Hematopoietic multipotent progenitor cell treated with erythropoietin and hydrocortisone succinate and interleukin-3 and kit ligand, for 8 days (in vitro differentiated cells): ENCODE results near the gene ARFIP1.
"Not testable (repeated sequence)": the region's sequence is repeated elsewhere in the genome, so short reads cannot be mapped to it uniquely, and the experiment has no call there.

Source experiments
- DNase-seq: peaks from one replicate; pipeline ENCODE4 v3.0.0-alpha.2; 2015

The ARFIP1 gene, protein sequence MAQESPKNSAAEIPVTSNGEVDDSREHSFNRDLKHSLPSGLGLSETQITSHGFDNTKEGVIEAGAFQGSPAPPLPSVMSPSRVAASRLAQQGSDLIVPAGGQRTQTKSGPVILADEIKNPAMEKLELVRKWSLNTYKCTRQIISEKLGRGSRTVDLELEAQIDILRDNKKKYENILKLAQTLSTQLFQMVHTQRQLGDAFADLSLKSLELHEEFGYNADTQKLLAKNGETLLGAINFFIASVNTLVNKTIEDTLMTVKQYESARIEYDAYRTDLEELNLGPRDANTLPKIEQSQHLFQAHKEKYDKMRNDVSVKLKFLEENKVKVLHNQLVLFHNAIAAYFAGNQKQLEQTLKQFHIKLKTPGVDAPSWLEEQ

DNA sequence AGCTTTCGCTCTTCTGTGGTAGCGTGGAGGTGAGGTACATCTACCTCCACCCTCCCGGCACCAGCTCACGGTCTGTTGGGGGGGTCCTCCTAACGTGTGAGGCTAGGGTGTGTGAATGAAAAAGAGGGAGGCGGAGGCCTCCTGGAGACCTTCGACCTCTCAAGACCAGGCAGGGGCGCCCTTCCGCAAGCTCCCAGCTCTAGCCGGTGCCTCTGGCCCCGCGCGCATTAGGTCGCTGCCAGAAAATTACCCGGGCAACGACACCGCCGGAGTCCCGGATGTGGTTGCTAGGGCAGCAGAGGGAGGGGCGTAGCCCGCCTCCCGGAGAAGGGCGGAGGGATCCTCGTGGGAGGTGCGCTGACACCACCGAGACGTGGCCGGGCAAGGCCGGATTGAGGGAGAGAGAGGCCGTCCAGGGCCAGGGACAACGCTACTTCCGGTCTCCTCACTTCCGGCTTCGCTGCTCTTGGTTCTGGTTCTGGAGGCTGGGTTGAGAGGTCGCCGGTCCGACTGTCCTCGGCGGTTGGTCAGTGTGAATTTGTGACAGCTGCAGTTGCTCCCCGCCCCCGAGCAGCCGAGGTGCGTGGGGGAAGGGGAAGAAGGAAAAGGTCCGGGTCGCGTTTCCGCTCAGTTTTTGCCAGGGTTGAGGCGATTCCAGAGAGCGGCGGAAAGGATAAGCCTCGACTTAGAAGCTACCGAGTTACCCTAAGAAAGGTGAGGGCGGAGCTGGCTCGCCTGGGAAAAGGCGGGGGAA is at the start of gene ARFIP1, which contains the start of gene TIGD4:
Gene ARFIP1, plus strand, starts transcription at position 442 of the 754 bp plus-strand sequence. CDS start 49,680 bp downstream, outside the sequence.
Gene TIGD4, minus strand, starts transcription at position 218 of the 754 bp plus-strand sequence. CDS start 8,726 bp downstream, outside the sequence.
- DNase-seq = peak; percentile 97

GRCh38 chr4:152731997-152732396 is 47.8 kb upstream of the ARFIP1 start:
- no peak for DNase-seq

GRCh38 chr4:152734015-152734698 is 45.6 kb upstream of the ARFIP1 start:
- DNase-seq = no peak

- no peak for DNase-seq
Measured at GRCh38 chr4:152734699-152735050, 45.1 kb upstream of the ARFIP1 start.

DNA sequence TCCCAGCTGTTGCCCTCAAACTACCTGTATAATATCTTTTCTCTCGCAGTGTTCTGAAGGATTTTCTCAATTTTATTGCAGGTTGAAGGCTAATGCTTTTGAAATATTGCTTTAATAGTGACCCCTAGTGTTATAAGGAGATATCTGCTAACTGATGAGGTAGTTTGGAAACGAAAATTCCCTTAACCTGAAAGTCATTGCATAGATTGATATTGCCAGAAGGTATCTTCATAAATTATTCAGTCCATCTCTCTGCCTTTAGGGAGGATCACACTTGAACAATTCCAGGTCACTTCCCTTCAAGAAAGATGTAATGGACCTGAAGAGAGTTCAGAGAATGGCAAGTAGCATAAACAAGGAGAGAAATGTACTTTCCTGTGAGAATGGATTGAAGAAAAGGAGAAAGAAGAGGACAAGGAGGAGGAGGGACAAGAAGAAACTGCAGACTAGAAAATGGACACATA is 44.3 kb upstream of the ARFIP1 start:
- DNase-seq = peak; percentile 32

DNA sequence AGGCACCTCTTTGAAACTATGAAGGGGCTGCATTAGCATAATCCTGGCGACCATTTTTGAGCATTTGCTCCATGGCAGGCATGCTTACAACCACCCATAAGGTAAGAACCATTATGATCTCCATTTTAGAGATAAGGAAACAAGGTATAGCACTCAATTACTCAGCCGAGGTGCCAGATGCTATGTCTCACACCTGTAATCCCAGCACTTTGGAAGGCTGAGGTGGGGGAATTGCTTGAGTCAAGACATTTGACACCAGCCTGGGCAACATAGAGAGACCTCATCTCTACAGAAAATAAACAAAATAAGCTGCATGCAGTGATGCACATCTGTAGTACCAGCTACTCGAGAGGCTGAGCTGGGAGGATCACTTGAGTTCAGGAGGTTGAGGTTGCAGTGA is 43.8 kb upstream of the ARFIP1 start:
- no peak for DNase-seq

GRCh38 chr4:152738827-152739226 is 40.9 kb upstream of the ARFIP1 start:
- DNase-seq = no peak

GRCh38 chr4:152747444-152747843 is 32.3 kb upstream of the ARFIP1 start:
- DNase-seq = no peak

- DNase-seq = no peak
Measured at GRCh38 chr4:152748619-152749018, 31.1 kb upstream of the ARFIP1 start.

- DNase-seq = no peak
Measured at GRCh38 chr4:152763796-152764195, 16.0 kb upstream of the ARFIP1 start.

DNA sequence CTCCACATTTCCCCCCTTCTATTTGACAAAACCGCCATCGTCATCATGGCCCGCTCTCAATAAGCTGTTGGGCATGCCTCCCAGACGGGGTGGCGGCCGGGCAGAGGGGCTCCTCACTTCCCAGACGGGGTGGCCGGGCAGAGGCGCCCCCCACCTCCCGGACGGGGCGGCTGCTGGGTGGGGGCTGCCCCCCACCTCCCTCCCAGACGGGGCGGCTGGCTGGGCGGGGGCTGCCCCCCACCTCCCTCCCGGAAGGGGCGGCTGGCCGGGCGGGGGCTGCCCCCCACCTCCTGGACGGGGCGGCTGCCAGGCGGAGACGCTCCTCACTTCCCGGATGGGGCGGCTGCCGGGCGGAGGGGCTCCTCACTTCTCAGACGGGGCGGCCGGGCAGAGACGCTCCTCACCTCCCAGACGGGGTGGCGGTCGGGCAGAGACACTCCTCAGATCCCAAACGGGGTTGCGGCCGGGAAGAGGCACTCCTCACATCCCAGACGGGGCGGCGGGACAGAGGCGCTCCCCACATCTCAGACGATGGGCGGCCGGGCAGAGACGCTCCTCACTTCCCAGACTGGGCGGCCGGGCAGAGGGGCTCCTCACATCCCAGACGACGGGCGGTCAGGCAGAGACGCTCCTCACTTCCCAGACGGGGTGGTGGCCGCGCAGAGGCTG is 14.6 kb upstream of the ARFIP1 start:
- DNase-seq = not testable (repeated sequence)

DNA sequence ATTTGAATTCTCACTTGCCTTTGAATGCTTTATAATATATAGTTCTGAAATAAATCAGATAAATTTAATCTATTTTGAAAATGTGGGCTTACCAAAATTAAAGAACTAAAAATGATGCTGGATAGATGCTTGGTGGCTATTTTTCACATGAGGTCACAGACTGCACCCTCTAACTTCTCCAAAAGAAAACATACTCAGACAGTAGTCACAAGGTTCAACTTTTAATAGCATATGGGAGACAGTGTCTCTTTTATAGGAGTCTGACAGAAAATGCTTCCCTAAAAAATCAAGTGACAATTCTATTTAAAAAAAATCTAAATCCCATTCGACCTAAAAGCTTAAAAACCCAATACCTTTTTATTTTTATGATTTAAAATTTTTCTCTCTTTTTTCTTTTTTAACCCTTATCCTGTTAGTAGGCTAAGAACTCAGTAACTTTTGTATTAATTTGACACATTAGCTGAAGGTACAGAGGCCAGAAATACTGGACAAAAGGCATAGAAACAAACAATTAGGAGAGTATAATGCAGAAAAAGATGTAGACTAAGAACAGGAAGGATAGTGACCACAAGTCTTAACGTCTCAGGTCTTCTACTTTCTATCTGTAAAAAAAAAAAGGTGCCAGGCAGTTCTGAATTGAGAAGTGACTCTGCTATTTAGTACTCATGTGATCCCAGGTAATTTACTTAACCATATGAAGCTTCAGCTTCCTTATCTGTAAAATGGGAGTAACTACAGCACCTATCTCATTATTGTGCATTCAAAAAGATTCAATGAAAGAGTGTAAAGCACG is 7.8 kb upstream of the ARFIP1 start:
- no peak for DNase-seq

DNA sequence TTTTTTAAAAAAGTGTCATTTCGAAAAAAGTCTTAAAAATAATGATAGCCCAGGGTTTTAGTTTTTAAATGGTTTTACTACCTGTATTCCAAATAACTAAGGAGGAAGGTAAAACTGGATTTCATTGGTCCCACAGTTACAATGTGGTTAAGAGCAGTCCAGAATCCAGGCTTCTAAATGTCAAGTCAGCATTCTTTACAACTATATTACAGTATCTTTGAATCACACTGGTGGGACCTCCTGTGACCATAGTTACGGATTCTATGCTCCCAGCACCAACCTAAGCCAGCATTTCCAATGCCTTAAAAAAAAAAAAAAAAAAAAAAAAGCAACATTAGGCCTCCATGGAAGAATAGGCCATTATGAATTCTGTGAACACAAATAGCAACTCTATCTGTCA is 6.4 kb upstream of the ARFIP1 start:
- no peak for DNase-seq

GRCh38 chr4:152773953-152774352 is 5.8 kb upstream of the ARFIP1 start:
- no peak for DNase-seq

DNA sequence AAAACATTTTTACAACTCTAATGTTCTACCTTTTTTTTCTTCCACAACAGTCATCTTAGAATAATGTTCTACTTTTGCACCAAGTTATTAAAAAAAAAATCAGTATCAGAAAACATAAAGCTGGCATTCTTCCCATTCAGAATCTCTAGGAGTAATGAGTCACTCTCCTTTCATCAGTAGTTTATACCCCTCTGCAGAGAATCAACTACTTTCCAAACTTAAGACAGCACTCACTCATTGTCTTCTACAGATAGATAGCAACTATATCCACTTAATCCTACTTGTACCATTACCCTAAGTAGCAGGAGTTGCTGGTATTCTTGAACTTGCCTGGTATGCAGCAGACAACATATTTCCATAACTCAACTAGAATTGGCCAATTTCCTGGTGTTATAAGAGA is 3.4 kb upstream of the ARFIP1 start:
- DNase-seq = peak; percentile 26

DNA sequence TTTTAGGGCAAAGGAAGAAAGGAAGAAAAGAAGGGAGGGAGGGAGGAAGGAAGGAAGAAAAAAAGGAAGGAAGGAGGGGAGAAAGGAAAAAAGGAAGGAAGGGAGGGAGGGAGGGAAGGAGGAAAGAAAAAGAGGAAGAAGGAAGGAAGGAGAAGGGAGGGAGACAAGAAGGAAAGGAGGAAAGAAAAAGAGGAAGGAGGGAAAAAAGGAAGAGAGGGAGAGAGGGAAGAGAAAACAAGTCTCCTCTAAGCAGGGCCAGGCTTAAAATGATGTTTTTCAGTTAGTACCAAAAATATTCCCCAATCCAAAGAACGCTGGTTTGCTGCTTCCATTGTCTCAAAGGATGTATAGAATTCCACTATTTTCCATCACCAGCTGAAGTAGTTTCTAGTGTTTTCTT is 2.3 kb upstream of the ARFIP1 start:
- no peak for DNase-seq

DNA sequence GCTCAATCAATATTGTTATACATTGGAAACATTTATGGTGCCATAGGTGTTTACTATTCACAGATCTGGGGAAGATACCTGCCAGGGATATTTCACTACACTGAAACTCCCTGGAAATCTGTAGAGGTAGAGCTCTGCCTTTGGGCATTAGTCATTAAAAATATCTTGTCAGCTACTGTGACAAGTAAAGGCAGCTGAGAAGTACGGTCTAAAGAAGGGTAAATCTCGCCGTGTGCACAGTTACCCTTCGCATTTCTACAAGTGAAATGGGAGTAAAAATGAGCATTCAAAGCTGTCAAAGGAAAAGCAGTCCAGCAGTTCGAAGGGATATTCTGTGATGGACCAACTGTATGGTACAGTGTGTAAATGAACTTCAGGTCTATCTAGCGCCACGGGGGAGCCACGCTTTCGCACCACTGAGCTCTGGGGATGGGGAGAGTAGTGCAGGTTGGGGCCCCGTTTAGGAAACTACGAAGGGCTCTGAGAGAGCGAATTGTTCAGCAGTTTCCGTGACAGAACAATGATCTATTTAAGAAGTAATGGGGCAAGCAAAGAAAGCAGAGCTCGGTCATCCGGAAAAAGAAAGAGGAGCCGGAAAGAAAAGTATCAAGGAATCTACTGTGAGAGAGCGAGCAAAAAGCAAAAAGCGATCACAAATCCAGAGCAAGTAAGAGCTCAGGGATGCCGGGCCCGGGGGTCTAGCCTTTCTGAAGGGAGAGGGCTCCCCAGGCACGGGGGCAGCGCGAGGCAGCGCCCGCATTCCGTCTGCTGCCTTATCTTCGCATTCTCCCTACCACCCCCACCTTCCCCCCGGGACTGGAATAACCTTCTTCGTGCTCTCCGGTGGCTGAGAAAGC is 870 bp upstream of the ARFIP1 start:
- DNase-seq = peak; percentile 51

DNA sequence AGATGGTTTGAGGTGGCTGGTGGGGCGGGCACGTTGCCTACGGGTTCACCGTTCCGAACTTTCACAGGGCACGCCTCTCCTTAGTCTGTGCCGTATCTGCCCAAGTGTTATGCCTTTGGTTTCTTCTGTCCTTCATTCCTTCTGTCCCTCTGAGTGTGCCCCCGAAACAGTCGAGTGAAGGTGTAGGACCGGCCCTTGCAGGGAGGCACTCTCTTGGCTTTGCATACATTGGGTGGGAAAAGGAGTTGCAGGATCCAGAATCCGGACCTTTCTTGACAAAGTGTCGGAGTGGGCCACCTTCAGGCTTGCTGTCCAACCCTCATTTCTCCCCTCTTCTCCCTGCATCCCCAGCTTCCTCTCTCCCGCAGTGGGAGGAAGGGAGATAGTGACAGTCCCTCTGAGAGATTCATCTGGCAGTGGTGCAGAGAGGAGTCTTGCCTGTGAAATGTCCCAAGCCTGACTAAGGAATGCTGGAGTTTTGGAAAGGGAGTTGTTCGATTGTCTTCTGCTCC is 569 bp downstream of the ARFIP1 start:
- no peak for DNase-seq

DNA sequence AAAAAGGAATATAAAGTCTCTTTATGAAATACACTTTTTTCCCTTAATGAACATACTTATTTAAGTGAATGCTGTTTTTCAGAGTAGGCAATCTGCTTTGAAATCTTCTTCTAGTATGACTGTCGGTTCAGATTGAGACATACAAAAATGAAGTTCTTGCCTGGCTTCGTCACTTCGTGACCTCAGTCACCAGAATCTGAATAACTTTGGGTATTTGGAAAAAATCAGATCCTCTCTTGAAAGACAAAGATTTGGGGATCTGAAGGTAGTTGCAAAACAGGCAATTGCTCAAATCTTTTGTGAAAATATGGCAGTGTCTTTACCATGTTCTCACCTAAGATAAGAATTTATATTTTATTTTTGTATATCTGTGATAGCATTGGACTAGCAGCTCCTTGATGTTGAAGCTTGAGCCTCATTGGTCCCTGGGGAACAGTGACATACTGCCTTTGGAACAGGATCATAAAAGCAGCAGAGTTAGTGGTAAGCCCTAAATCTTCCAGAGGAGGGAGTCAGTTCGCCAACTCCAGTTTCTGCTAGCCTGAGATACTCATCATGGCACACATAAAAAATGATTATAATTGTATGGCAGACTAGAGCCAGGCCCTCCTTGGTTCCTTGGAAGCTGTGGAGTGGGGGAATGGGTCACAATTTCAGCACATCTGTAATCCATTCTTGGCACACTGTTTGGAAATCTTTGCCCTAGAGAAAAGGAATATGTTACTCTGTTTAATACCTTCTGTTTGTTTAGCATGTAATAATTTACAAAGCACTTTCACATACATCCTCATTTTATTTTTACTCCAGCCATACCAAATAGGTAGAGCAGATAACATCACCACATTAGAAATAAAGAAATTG is 5.0 kb downstream of the ARFIP1 start:
- peak; percentile 50 for DNase-seq
